Activated T-cell treated with anti-CD3 and anti-CD28 coated beads for 48 hours (primary cell): ENCODE results near the gene KDM4E.

Experiments
- DNase-seq: peaks from one replicate; pipeline ENCODE4 v3.0.0-alpha.2; 2020; ENCODE audit warnings: low read depth

The KDM4E gene

DNA sequence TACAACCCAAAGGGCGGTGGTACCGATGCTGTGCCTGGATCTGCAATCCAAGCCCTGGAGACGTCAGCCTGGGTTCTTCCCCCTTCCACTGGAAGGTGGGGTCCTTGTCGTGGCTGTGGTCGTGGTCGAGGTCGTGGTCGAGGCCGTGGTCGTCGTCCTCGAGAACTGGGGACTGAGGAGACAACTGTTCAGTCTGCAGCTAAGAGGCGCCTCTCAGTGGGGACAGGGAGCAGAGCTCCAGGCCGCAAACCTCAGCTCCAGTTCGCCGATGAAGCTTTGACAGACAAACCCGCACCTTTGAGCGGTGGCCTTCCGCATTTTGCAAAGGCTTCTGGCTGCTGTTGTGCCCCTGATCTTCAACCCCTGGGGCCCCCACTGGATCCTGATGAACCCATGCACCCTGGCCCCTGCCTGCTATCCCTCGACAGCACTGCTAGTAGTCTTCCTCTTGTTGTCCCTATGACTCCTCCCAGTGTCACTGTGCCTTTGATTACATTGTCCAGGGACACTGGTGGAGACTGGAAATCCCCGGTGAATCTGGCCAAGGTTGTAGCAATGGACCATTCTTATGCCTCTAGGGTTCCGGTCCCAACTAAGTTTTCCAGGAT is 25.6 kb downstream of the KDM4E start:
- no peak for DNase-seq

DNA sequence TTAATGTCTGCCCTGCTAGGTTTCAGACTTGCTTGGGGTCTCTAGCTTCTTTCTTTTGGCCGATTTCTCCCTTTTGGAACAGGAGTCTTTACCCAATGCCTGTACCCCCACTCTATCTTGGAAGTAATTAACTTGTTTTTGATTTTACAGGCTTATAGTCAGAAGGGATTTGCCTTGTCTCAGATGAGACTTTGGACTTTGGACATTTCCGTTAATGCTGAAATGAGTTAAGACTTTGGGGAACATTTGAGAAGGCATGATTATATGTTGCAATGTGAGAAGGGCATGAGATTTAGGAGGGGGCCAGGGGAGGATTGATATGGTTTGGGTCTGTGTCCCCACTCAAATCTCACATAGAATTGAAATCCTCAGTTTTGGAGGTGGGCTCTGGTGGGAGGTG is 29.3 kb downstream of the KDM4E start:
- DNase-seq: no peak

DNA sequence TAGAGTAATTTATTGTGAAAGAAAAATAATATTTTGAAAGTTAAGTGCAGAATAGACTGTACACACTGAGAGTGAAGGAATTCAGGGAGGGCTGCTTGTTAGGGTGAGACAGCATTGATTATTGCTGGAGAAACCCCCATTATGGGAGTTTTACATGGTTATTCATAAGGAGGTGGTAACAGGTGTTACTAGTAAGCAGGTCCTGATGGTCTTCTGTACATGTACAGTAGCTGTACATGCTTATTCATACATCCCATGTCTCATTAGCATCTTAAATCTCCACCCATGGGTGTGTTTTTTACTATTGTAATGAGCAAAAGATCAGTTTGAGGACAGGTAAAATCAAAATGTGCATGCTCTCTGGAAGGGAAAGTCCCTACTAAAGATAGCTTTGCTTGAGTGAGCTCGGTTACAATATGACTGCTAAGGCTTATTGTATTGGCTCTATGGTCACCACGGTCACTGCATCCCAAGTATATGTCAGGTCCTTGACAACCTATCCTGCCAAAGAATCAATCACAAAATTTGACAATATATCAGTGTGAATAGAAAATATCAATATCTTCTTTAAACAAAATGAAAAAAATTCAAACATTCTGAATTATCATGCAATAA is 30.3 kb downstream of the KDM4E start:
- no peak for DNase-seq

DNA sequence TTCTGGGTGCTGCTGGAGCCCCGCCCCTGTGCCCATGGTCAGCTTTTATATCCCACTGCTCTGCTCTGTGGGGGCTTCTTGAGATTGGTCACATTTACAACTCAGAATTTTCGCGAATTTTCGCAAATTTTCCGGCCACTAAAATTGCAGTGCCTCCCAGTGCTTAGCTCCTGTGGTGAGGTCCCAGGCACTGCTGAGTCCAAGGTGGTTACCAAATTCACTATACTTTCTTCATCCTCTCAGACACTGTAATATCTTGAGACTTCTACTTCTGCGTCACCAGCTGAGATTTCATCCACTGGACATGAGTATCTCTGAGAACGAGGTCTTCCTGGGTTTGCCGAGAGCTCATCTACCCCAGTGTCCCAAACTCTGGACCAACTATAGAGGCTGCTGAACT is 32.9 kb downstream of the KDM4E start:
- DNase-seq: no peak

DNA sequence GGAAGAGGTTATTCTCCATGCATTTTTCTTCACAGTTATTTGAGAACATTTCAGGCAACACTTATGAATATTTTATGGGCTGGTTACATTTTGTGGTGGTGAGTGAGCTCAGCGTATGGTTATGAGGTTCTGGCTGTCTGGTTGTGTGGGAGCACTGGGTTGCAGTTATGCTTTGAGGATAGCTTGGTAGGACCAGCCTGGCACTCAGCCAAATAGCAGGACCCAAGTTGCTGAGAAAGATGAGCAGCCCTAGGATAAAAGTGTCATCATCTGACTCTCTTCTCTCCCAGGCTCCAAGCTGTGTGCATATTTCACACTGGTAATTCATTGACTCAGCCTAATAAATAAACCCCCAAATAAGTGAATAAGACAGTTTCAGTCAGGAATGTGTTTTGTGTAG is 33.6 kb downstream of the KDM4E start:
- no peak for DNase-seq

DNA sequence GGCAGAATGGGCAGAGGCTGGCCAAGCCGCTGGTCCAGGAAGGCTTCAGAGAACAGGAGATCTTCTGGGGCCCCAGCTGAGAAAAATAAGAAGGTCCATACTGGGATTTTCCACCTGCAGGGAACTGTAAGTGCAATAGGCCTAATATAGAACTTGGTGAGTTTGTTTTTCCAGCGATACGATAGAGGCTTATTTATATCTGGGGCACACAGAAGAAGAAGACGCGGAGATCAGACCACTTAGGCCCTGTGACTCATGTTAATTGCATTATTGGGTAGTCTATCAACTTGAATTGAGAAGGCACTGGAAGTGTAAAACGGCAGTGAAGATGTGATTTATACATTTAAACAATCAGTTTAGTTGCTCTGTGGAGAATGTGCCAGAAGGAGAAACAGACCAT is 34.0 kb downstream of the KDM4E start:
- DNase-seq: no peak

DNA sequence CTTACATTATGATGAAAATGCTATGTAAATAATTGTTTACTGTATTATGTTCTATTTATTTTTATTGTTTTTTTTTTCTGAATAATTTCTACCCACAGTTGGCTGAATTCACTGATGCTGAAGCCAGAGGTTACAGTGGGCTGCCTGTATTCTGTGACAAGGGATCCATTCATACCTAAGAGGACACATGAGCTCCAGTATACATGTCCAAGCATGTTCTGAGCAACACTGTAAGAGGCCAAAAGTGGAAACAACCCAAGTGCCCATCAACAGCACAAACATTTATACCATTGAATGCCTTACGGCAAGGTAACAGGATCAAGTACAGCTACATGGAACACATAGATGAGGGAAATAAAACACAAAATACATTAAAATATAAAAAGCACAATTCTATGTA is 40.3 kb downstream of the KDM4E start:
- DNase-seq: no peak

DNA sequence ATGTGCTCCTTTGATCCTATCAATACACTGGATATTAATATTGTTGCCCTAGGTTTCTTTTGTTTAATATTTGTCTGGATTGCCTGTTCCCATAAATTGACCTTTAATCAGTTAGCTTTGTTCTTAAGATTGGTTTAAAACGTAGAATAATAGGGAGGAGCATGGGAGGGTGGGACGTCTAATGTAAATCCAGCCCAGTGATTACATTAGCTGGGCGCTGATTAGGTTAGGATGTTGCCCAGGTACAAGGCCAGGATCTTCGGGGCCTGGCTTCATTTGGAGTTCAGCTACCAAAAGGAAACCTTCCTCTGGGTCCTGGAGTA is 41.6 kb downstream of the KDM4E start, which contains the start of gene SRSF8:
Gene SRSF8 (plus strand): TSS at position 204 of the 323 bp plus-strand sequence. CDS start 308 bp downstream, outside the sequence.
- no peak for DNase-seq

DNA sequence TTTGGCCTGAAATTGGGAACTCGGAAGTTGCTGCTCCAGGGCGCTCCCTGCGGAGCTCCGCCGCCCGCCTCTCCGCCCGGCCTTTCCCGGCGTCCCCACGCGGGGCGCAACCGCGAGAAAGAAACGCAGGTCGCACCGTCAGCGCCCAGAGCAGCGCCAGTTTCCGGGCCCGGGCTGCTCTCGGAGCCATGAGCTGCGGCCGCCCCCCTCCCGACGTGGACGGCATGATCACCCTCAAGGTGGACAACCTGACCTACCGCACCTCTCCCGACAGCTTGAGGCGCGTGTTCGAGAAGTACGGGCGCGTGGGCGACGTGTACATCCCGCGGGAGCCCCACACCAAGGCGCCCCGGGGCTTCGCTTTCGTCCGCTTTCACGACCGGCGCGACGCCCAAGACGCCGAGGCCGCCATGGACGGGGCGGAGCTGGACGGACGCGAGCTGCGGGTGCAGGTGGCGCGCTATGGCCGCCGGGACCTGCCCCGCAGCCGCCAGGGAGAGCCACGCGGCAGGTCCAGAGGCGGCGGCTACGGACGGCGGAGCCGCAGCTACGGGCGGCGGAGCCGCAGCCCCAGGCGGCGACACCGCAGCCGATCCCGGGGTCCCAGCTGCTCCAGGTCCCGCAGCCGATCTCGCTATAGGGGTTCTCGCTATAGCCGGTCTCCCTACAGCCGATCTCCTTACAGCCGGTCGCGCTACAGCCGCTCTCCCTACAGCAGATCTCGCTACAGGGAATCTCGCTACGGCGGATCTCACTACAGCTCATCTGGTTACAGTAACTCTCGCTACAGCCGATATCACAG is 42.2 kb downstream of the KDM4E start:
- DNase-seq: peak; percentile 75

DNA sequence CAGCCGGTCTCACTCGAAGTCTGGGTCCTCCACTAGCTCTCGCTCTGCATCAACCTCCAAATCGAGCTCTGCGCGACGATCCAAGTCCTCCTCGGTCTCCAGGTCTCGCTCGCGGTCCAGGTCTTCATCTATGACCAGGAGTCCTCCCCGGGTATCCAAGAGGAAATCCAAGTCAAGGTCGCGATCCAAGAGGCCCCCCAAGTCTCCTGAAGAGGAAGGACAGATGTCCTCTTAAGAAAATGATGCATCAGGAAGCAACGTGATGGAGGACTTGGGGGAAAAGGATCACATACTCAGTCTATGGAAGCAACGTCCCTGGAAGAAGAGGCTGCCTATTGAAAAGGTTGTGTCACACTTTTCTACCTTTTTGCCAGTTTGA is 42.8 kb downstream of the KDM4E start:
- DNase-seq: no peak

DNA sequence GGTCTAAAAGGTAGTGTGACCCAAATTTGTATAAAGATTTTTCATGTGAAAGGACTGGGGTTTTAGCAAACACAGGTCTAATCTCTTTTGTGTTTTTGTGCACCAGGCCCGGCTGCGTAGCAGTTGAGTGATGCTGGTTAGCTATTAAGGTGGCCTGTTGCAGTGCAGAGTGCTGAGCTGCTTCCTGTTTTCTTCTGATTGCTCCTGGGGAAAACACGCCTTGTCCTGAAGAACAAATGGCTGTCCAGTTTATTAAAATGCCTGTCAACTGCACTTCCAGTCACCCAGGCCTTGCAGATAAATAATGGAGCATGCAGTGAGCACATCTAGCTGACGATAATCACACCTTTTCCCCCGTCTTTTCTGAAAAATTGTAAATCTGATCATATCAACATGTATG is 43.5 kb downstream of the KDM4E start:
- DNase-seq: peak; percentile 43

DNA sequence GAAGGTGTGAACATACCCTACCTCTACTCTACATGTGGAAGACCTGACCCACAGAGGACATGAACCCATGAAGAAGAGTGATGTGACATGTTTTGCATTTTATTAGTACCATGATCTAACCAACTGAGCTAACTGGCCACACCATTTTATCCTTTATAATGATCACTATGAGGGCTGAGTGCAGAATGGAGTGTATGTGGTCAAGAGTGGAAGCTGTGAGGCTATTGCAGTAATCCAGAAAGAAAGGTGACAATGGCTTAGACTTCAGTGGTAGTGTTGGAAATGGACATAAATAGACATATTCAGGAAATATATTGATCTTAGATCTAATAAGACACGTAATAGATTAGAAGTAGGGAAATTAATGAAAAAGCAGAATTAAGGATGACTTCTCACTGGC is 45.4 kb downstream of the KDM4E start:
- no peak for DNase-seq

DNA sequence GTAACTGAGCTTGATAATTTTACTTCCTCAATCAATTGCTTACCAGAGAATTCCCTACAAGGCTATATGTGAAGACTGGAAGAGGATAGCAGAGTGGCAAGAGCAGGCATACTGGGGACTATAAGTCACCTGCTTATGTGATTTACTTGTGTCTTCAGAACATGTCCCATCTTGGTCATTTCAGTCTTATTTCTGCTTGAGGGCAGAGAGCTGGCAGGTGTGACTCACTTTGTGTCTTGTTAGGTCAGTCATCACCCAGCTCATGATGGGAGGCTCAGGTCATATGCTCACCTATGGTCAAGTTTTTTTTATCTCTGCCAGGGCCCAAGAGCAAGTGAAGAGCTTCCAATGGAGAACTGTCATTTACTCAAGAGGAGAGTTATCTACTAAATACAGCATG is 47.9 kb downstream of the KDM4E start:
- DNase-seq: no peak

DNA sequence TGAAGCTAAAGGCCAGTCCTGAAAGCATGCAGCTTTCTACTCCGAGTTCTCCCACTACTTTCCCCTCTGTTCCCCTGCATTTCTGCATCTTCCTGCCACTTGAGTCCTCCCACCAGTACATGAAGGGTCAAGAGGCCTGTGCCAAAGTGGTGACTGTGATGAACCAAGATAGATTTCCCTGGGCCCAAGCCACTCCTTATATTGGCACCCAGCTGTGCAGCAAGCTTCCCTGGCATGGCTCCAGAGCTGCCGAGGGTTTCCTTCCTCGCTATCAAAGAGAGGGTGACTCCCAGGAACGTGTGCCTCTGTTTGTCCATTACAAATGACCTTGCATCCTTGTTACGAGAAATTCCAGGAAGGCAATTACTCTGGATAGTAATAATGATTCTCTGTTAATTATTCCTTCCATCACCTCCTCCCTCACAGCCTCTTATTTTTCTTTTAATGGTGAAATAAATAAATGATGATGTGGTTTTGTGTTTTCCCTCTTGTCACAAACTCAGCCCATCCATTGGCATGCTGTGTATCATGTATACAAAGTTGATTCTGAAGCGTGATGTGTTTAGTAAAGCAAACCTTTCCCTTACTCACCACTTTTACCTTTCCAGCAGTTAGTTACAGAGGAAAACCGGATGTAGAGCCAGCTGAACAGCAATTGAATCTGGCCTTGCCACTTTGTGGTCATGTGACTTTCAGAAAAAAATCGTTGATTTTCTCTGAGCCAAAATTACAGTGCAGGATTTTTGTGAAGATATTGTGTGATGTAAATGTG is 49.9 kb downstream of the KDM4E start:
- no peak for DNase-seq

DNA sequence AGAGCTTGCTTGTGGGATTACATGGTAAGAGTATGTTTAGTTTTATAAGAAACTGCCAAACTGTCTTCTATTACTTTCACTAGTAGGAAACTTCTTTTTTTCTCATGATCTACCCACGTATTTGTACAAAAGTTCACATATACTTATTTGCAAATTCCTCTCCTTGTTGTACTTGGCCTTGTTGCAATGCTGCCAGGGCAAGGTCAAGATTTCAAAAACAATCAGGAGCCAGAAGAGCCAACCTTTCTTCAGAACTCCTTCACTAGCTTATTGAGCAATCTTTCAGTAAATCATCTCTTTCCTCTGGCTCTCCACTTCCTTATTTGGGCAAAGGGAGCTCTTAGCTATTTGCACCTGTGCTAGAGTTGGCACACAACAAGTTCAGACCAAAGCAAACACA is 51.4 kb downstream of the KDM4E start:
- no peak for DNase-seq

DNA sequence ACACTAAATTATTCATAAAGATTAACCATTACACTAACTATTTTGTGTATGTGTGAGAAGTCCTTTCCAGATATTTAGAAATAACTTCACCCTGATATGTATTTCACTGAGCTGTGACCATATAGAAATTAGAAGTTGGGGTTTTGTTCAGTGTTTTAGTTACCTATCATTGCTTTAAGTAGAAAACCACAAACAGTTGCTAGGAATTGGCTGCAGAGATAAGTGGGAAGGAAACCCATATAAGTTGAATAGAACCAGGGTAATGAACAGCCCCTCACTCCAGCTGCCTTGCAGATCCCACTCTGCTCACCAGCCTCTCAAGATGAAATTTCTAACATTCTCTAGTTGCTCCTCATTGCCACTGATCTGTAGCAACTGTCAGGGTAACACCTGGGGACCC is 51.9 kb downstream of the KDM4E start:
- no peak for DNase-seq
